ENCODE results near the gene BARX2. TPM values are rescaled to one million over a fixed set of nuclear protein-coding genes. Genes with fewer than 3 reads are reported as not detected.

The BARX2 gene
- total RNA-seq, 4 donors from 2014 or later: not detected

- H3K4me3 ChIP-seq: no peak overlapping the region
- H3K27me3 ChIP-seq: no peaks in the 10 kb centered on the region
- intact Hi-C loops (cut with DNase I): no loop called here
- WGBS: 88% methylated on average over 1 of the region's 1 CpG
- H3K4me1 ChIP-seq: no peaks in the 10 kb centered on the region
- no peak for DNase-seq (ENCODE audit: extremely low spot score)
- H3K9me3 ChIP-seq: peaks cover 0 to 4% (median 0%) of the 10 kb centered on the region in 4 donors
- no peak for TF ChIP-seq POLR2AphosphoS5 (IDR thresholded peaks at IDR 0.05)
- TF ChIP-seq POLR2A (IDR thresholded peaks at IDR 0.05; ENCODE audit: low read depth): no peak
- no peak for TF ChIP-seq EP300 (IDR thresholded peaks at IDR 0.05)
- TF ChIP-seq CTCF (IDR thresholded peaks at IDR 0.05): no peak
- no peak overlapping the region for H3K27ac ChIP-seq (replicated peaks in 1 of 4)
- no peaks in the 10 kb centered on the region for H3K36me3 ChIP-seq
These were observed 108.4 kb downstream of the BARX2 start for GRCh38 chr11:129484068-129484467.

- H3K4me3 ChIP-seq: no peak overlapping the region
- H3K36me3 ChIP-seq: no peaks in the 10 kb centered on the region
- no peak for DNase-seq (ENCODE audit: extremely low spot score)
- H3K27me3 ChIP-seq: peaks cover 0 to 4% (median 0%) of the 10 kb centered on the region in 4 donors
- intact Hi-C loops (cut with DNase I): no loop called here
- peaks cover 0 to 4% (median 0%) of the 10 kb centered on the region in 4 donors for H3K9me3 ChIP-seq
- 91% methylated on average over 1 of the region's 1 CpG for WGBS
- no peaks in the 10 kb centered on the region for H3K4me1 ChIP-seq
- TF ChIP-seq EP300 (IDR thresholded peaks at IDR 0.05): no peak
- no peak for TF ChIP-seq POLR2A (IDR thresholded peaks at IDR 0.05; ENCODE audit: low read depth)
- TF ChIP-seq CTCF (IDR thresholded peaks at IDR 0.05): no peak
- no peak for TF ChIP-seq POLR2AphosphoS5 (IDR thresholded peaks at IDR 0.05)
- H3K27ac ChIP-seq (replicated peaks in 1 of 4): no peak overlapping the region
These were observed 113.6 kb downstream of the BARX2 start for GRCh38 chr11:129489249-129489648.

GRCh38 chr11:129490004-129490403 is 114.4 kb downstream of the BARX2 start:
- TF ChIP-seq EP300 (IDR thresholded peaks at IDR 0.05) (no peak), CTCF (IDR thresholded peaks at IDR 0.05) (no peak), POLR2AphosphoS5 (IDR thresholded peaks at IDR 0.05) (no peak), POLR2A (IDR thresholded peaks at IDR 0.05; ENCODE audit: low read depth) (no peak)
- WGBS: 72% methylated on average over 6 of the region's 6 CpGs
- H3K36me3 ChIP-seq: no peaks in the 10 kb centered on the region
- DNase-seq (ENCODE audit: extremely low spot score): no peak
- intact Hi-C loops (cut with DNase I): no loop called here
- peaks cover 0 to 4% (median 0%) of the 10 kb centered on the region in 4 donors for H3K9me3 ChIP-seq
- no peak overlapping the region for H3K27ac ChIP-seq (replicated peaks in 1 of 4)
- H3K4me1 ChIP-seq: no peaks in the 10 kb centered on the region
- H3K27me3 ChIP-seq: peaks cover 0 to 4% (median 0%) of the 10 kb centered on the region in 4 donors
- no peak overlapping the region for H3K4me3 ChIP-seq

GRCh38 chr11:129493746-129494145 is 118.1 kb downstream of the BARX2 start:
- H3K4me1 ChIP-seq: no peaks in the 10 kb centered on the region
- no peak overlapping the region for H3K4me3 ChIP-seq
- intact Hi-C loops (cut with DNase I): no loop called here
- peaks cover 0 to 4% (median 0%) of the 10 kb centered on the region in 4 donors for H3K27me3 ChIP-seq
- H3K27ac ChIP-seq (replicated peaks in 1 of 4): no peak overlapping the region
- no peaks in the 10 kb centered on the region for H3K36me3 ChIP-seq
- no peaks in the 10 kb centered on the region for H3K9me3 ChIP-seq
- WGBS: 97% methylated on average over 5 of the region's 8 CpGs
- no peak for DNase-seq (ENCODE audit: extremely low spot score)
- no peak for TF ChIP-seq EP300 (IDR thresholded peaks at IDR 0.05)
- no peak for TF ChIP-seq POLR2AphosphoS5 (IDR thresholded peaks at IDR 0.05)
- TF ChIP-seq POLR2A (IDR thresholded peaks at IDR 0.05; ENCODE audit: low read depth): no peak
- TF ChIP-seq CTCF (IDR thresholded peaks at IDR 0.05): no peak

Other genes with a start within 250 kb of the BARX2 start
- 10 to 100 TPM; 11.9 to 17.0 (median 15.8) TPM for gene ARHGAP32, start 183.5 kb upstream of the BARX2 start, total RNA-seq

Data from esophagus muscularis mucosa (tissue), 4 donors.